KMS-11 (cell line): Measurements from ENCODE around the gene GNS.

ENCODE experiments used
- H2AFZ ChIP-seq: fragments of 200-600 bp; sonication (generic); 2 replicates; pipeline ENCODE4 v1.6.1; 2016; ENCODE audit warnings: antibody characterized with exemption, mixed run types, low read depth
- H3K27ac ChIP-seq: fragments of 200-600 bp; sonication (generic); 2 replicates; pipeline ENCODE4 v1.6.1; 2016; ENCODE audit warnings: mild to moderate bottlenecking, mixed run types
- H3K27me3 ChIP-seq: fragments of 200-600 bp; sonication (generic); 2 replicates; pipeline ENCODE4 v1.6.1; 2017; ENCODE audit warnings: mild to moderate bottlenecking, low read depth, mixed run types, moderate library complexity; ENCODE audit not compliant: insufficient read depth
- H3K36me3 ChIP-seq: fragments of 200-600 bp; sonication (generic); 2 replicates; pipeline ENCODE4 v1.6.1; 2017; ENCODE audit warnings: mild to moderate bottlenecking, mixed run types; ENCODE audit not compliant: insufficient read depth
- H3K4me1 ChIP-seq: fragments of 200-600 bp; sonication (generic); 2 replicates; pipeline ENCODE4 v1.6.1; 2016; ENCODE audit warnings: mild to moderate bottlenecking, low read depth, mixed run types; ENCODE audit not compliant: poor library complexity, severe bottlenecking
- H3K4me2 ChIP-seq: fragments of 200-600 bp; sonication (generic); 2 replicates; pipeline ENCODE4 v1.7.0; 2016; ENCODE audit warnings: mild to moderate bottlenecking, mixed run types
- H3K4me3 ChIP-seq: fragments of 200-600 bp; sonication (generic); IDR thresholded peaks from 2 replicates; pipeline ENCODE4 v1.6.1; 2017; ENCODE audit warnings: low read depth, low read length, mixed read lengths; ENCODE audit not compliant: insufficient read depth
- H3K79me2 ChIP-seq: fragments of 200-600 bp; sonication (generic); 2 replicates; pipeline ENCODE4 v1.6.1; 2016; ENCODE audit warnings: low read depth, mixed run types; ENCODE audit not compliant: insufficient read depth
- H3K9ac ChIP-seq: fragments of 200-600 bp; sonication (generic); 2 replicates; pipeline ENCODE4 v1.6.1; 2016; ENCODE audit warnings: mild to moderate bottlenecking, mixed run types
- H4K20me1 ChIP-seq: fragments of 200-600 bp; sonication (generic); 2 replicates; pipeline ENCODE4 v1.6.1; 2016; ENCODE audit warnings: mild to moderate bottlenecking, mixed run types; ENCODE audit not compliant: insufficient read depth
- CTCF ChIP-seq: fragments of 200-600 bp; sonication (generic); conservative IDR thresholded peaks from 2 replicates; pipeline ENCODE4 v1.6.1; 2017; ENCODE audit warnings: low read depth, mild to moderate bottlenecking, antibody characterized with exemption, low read length, moderate library complexity, mixed read lengths

The GNS gene

GRCh38 chr12:64675795-64676194 is 83.4 kb downstream of the GNS start:
- no peak overlapping the region for H3K9ac ChIP-seq
- H3K36me3 ChIP-seq: no peaks in the 10 kb centered on the region
- no peak overlapping the region for H3K4me2 ChIP-seq
- H3K79me2 ChIP-seq: peaks cover 47% of the 10 kb centered on the region
- peaks cover 22% of the 10 kb centered on the region for H3K4me1 ChIP-seq
- H4K20me1 ChIP-seq: no peaks in the 10 kb centered on the region
- no peak overlapping the region for H2AFZ ChIP-seq
- H3K4me3 ChIP-seq: no peak overlapping the region
- H3K27me3 ChIP-seq: no peaks in the 10 kb centered on the region
- no peak for TF ChIP-seq CTCF
- no peak overlapping the region for H3K27ac ChIP-seq

- Histone ChIP-seq H3K4me2 (no peak overlapping the region), H2AFZ (no peak overlapping the region), H3K27me3 (no peaks in the 10 kb centered on the region), H3K27ac (no peak overlapping the region), H3K9ac (no peak overlapping the region), H4K20me1 (no peaks in the 10 kb centered on the region), H3K4me1 (peaks cover 33% of the 10 kb centered on the region), H3K36me3 (no peaks in the 10 kb centered on the region), H3K79me2 (peaks cover 49% of the 10 kb centered on the region), H3K4me3 (no peak overlapping the region)
- no peak for TF ChIP-seq CTCF
Observed at GRCh38 chr12:64674367-64674922, 84.8 kb downstream of the GNS start.

- TF ChIP-seq CTCF: no peak
- no peak overlapping the region for H3K4me3 ChIP-seq
- H3K4me1 ChIP-seq: peaks cover 33% of the 10 kb centered on the region
- H2AFZ ChIP-seq: no peak overlapping the region
- no peaks in the 10 kb centered on the region for H3K36me3 ChIP-seq
- H3K79me2 ChIP-seq: peaks cover 49% of the 10 kb centered on the region
- H3K4me2 ChIP-seq: no peak overlapping the region
- H4K20me1 ChIP-seq: no peaks in the 10 kb centered on the region
- H3K27me3 ChIP-seq: no peaks in the 10 kb centered on the region
- no peak overlapping the region for H3K9ac ChIP-seq
- no peak overlapping the region for H3K27ac ChIP-seq
Observed at GRCh38 chr12:64673490-64674169, 85.6 kb downstream of the GNS start.

GRCh38 chr12:64672925-64673409 is 86.2 kb downstream of the GNS start:
- H3K79me2 ChIP-seq: peaks cover 52% of the 10 kb centered on the region
- no peak overlapping the region for H3K27ac ChIP-seq
- no peak overlapping the region for H2AFZ ChIP-seq
- no peak overlapping the region for H3K9ac ChIP-seq
- no peaks in the 10 kb centered on the region for H3K36me3 ChIP-seq
- H3K4me1 ChIP-seq: peaks cover 39% of the 10 kb centered on the region
- H3K4me2 ChIP-seq: no peak overlapping the region
- no peak for TF ChIP-seq CTCF
- no peak overlapping the region for H3K4me3 ChIP-seq
- H4K20me1 ChIP-seq: no peaks in the 10 kb centered on the region
- H3K27me3 ChIP-seq: no peaks in the 10 kb centered on the region
